ENCODE data around the gene CTSA.
"Not testable (repeated sequence)": the region's sequence is repeated elsewhere in the genome, so short reads cannot be mapped to it uniquely, and the experiment has no call there.

Gene CTSA

DNA sequence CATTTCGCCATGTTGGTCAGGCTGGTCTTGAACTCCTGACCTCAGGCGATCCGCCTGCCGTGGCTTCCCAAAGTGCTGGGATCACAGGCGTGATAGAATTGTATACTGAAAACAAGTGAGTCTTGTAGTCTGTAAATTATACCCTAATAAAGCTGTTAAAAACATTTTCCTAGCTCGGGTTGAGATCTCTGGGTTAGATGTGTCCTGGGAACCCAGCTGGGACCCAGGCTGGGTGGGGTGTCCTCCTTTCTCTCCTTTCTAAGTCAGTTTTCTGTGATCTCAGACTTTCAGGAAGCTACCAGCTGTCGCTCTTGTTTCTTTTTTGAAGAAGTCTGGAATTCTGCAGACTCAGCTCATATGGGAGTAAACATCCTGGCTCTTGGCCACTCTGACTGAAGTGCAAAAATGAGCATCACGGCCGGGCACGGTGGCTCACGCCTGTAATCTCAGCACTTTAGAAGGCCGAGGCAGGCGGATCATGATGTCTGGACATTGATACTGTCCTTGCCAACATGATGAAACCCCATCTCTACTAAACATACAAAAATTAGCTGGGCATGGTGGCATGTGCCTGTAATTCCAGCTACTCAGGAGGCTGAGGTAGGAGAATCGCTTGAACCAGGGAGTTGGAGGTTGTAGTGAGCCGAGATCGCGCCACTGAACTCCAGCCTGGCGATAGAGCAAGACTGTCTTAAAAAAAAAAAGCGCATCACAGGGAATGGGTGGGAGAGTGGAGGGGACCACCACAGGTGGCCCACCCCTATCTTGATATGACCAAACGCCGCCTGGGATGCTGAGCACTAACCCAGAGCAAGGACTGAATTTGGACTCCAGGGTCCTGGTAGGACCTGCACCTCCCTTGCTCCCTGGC, 33.5 kb downstream of the CTSA start:
- DNase-seq (ENCODE audit: low read depth): no peak
- no peak overlapping the region for H3K4me3 ChIP-seq (ENCODE audit: control insufficient read depth, low read depth, low read length)
- TF ChIP-seq, protein P1, sequence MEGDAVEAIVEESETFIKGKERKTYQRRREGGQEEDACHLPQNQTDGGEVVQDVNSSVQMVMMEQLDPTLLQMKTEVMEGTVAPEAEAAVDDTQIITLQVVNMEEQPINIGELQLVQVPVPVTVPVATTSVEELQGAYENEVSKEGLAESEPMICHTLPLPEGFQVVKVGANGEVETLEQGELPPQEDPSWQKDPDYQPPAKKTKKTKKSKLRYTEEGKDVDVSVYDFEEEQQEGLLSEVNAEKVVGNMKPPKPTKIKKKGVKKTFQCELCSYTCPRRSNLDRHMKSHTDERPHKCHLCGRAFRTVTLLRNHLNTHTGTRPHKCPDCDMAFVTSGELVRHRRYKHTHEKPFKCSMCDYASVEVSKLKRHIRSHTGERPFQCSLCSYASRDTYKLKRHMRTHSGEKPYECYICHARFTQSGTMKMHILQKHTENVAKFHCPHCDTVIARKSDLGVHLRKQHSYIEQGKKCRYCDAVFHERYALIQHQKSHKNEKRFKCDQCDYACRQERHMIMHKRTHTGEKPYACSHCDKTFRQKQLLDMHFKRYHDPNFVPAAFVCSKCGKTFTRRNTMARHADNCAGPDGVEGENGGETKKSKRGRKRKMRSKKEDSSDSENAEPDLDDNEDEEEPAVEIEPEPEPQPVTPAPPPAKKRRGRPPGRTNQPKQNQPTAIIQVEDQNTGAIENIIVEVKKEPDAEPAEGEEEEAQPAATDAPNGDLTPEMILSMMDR (IDR thresholded peaks at IDR 0.05; ENCODE audit: control insufficient read depth, insufficient read depth, low read depth, low read length, missing control alignments): no peak

DNA sequence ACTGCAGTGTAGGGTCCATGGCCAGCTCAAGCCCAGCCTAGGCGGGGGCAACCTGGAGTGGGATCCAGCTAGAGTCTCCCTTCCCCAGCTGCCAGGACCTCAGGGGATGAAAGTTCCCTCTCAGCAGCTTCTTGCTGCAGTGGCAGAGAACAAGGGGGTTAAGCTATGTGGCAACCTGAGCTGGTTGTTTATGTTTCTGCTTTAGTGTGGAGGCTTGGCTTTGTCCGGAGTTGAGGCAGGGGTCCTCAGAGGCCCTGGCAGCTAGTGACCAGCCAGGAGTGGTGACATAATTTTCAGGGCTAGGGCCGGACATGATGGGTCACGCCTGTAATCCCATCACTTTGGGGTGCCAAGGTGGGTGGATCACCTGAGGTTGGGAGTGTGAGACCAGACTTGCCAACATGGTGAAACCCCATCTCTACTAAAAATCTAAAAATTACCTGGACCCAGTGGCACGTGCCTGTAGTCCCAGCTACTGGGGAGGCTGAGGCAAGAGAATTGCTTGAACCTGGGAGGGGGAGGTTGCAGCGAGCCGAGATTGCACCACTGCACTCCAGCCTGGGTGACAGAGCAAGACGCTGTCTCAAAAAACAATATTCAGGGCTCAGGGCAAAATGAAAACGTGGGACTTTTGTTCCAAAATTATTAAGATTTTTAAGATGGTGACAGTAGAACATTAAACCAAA, 34.8 kb downstream of the CTSA start:
- DNase-seq (ENCODE audit: low read depth): no peak
- H3K4me3 ChIP-seq (ENCODE audit: control insufficient read depth, low read depth, low read length): no peak overlapping the region
- TF ChIP-seq, protein P1 (IDR thresholded peaks at IDR 0.05; ENCODE audit: control insufficient read depth, insufficient read depth, low read depth, low read length, missing control alignments): no peak

DNA sequence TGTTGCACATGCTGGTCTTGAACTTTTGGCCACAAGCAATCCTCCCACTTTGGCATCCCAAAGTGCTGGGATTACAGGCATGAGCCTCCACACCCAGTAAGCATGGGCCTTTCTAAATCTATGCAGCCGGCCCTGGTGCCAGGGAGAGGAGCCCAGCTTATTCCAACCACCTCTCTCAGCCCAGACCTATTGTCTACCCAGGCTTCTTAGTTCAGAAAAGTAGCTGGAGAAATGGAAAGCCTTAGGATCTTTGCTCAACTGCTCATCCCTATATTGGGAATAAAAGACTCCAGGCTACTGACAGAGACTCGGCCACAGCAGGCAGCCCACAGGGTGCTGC, 35.6 kb downstream of the CTSA start:
- no peak for DNase-seq (ENCODE audit: low read depth)
- TF ChIP-seq, protein P1 (IDR thresholded peaks at IDR 0.05; ENCODE audit: control insufficient read depth, insufficient read depth, low read depth, low read length, missing control alignments): no peak
- H3K4me3 ChIP-seq (ENCODE audit: control insufficient read depth, low read depth, low read length): no peak overlapping the region

DNA sequence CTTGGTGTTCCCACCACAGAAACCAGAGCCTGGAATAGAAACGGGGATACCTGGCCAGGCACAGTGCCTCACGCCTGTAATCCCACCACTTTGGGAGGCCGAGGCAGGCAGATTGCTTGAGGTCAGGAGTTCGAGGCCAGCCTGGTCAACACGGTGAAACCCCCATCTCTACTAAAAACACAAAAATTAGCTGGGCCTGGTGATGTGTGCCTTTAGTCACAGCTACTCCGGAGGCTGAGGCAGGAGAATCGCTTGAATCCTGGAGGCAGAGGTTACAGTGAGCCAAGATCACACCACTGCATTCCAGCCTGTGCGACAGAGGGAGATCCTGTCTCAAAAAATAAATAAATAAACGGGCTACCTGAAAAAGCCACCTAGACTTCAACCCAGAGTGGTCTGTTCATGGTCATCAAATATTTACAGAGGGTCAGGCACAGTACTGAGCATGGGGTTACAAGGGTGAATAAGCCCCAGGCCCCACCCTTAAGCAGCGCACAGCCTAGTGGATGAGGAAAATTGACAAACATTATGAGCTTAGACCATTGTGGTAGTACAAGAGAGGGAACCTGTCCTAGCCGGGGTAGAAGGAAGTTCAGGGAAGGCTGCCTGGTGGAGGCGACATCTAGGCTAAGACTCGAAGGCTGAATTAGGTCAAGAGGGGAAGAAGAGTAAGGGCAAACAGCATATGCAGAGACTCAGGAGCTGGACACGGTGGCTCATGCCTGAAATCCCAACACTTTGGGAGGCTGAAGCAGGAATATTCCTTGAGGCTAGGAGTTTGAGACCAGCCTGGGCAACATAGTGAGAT, 36.1 kb downstream of the CTSA start:
- no peak overlapping the region for H3K4me3 ChIP-seq (ENCODE audit: control insufficient read depth, low read depth, low read length)
- TF ChIP-seq, protein P1 (IDR thresholded peaks at IDR 0.05; ENCODE audit: control insufficient read depth, insufficient read depth, low read depth, low read length, missing control alignments): no peak
- DNase-seq (ENCODE audit: low read depth): no peak

DNA sequence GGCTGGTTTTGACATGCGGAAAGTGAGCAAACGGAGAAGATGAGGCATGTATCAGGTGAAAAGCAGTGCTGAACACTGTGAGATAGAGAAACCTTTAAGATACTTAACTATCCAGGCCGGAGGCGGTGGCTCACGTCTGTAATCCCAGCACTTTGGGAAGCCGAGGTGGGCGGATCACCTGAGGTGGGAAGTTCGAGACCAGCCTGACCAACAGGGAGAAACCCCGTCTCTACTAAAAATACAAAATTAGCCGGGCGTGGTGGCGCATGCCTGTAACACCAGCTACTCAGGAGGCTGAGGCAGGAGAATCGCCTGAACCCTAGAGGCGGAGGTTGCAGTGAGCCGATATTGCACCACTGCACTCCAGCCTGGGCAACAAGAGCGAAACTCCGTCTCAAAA, 40.5 kb downstream of the CTSA start:
- DNase-seq (ENCODE audit: low read depth): not testable (repeated sequence)

DNA sequence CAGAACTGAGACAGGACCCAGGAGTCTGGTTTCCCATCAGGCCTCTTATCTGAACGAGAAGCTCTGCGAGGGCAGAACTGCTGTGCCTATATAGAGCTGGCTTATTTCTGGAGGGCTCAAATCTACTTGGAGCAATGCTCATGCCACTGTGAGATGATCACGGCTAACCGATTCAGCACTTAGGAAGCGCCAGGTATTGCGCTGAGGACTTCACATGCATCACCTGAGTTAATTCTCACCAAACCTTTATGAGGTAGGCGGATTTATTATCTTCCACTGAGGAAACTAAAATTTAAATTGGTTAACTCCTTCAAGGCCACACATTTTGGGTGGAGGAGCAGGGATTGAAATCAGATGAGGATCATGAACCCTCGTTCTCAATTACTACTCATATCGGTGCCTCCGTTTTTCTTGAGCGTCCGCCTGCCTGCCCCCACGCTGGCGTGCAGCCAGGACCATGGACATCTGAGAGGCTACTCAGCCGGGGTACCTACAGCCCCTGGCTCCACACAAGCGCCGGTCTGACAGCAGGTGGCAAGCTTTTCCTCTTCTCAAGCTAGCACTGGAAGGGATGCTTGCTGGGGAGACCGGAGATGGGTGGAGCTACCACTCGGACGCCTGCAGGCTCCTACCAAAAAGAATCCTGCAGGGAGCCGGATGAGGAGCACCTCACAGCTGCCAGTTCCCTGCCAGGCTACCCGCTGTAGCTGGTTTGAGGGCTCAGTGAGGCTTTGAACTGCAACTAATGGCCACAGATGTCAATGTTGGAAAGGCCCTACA, 42.3 kb downstream of the CTSA start:
- H3K4me3 ChIP-seq (ENCODE audit: control insufficient read depth, low read depth, low read length): peak overlapping the region; percentile 95
- TF ChIP-seq, protein P1 (IDR thresholded peaks at IDR 0.05; ENCODE audit: control insufficient read depth, insufficient read depth, low read depth, low read length, missing control alignments): peak; percentile 40
- no peak for DNase-seq (ENCODE audit: low read depth)

More for the DNA sequence above, 40.5 kb downstream of the CTSA start:
- not testable (repeated sequence) for H3K4me3 ChIP-seq (ENCODE audit: control insufficient read depth, low read depth, low read length)
